ENCODE measurements around the gene OCIAD1.
A peak's percentile ranks its signal among the peaks of the same experiment; 100 is the strongest.

Gene OCIAD1

GRCh38 chr4:48898733-48899431 lies 68.0 kb downstream of the OCIAD1 start:
- no peak for DNase-seq

DNA sequence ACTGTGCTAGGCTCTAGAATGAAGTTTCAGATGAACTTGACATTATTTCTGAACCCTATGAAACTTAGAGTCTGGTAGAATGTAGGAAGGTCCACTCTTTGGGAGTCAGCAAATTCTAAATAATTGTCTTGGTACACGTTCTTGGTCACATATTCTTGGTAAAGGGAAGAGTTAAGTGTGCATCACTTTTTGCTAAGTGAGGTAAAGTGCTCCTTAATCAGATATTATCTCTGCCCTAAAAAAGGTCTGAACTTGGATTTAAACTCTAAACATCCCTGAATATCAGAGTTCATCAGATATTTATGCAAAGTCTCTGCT lies 68.5 kb downstream of the OCIAD1 start:
- DNase-seq, result no peak

- DNase-seq, result no peak
Measured at GRCh38 chr4:48899950-48900349, 69.1 kb downstream of the OCIAD1 start.

- DNase-seq, result no peak
Measured at GRCh38 chr4:48901196-48901595, 70.3 kb downstream of the OCIAD1 start.

GRCh38 chr4:48902266-48902665 lies 71.4 kb downstream of the OCIAD1 start:
- DNase-seq, result peak; percentile 47

GRCh38 chr4:48904101-48904500 lies 73.2 kb downstream of the OCIAD1 start:
- DNase-seq, result no peak

DNA sequence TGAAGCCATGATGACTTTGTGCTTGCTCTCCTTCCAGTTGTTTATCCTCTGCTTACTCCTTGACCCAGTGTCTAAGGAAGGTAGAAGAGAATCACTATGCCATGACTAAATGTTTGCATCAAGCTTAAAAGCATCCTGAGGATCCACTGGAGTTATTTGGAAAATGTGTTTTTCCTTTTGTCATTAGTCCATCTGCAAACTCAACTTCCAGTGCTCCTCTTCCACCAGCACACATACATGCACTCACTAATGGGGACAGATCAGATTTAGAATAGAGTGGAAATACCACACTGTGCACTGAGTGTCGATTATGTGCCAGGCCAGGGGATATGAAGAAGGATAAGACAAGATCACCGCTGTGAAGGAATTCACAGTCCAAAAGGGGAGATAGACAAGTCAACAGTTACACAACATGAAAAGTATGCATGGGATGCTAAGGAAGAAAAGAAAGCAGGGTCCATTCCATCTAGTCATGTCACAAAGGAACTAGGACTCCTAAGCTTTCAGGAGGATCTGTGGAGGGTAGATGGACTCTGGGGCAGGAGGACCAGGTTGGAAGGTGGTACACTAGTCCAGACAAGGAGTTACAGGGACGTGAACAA lies 73.8 kb downstream of the OCIAD1 start:
- peak; percentile 53 for DNase-seq

DNA sequence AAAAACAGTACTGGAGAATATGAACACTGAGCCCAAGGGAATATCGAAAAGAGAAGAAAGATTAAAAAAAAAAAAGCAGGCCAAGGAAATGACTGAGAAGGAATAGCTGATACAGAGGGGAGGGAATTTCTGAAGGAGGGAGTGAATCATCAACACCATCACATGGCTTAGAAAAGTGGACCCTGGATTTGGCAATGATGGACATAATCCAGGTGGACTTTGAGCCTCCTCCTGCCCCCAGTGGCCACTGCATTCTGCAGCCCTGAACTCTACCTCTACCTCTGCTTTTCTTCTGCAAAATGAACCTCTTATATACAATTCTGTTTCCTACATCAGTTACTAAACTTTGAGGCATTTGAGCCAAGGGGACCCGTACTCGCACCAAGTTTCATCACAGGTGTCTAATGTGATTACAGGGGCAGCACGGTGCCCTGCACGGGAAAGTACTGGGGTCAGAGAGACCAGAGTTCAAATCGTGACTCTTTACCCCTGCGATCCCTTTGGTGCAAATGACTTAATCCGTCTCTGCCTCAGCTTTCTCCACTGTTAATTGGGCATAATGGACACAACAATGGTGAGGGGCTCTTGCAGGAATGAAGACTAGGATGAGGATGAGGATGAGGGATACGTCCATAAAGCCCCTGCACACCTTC lies 74.6 kb downstream of the OCIAD1 start:
- DNase-seq, result peak; percentile 49

- peak; percentile 58 for DNase-seq
Measured at GRCh38 chr4:48906206-48907173, 75.6 kb downstream of the OCIAD1 start, which contains the start of gene OCIAD2. Gene OCIAD2, minus strand, starts transcription at chr4:48906774. Its CDS starts 2,225 bp downstream, at chr4:48904549.

DNA sequence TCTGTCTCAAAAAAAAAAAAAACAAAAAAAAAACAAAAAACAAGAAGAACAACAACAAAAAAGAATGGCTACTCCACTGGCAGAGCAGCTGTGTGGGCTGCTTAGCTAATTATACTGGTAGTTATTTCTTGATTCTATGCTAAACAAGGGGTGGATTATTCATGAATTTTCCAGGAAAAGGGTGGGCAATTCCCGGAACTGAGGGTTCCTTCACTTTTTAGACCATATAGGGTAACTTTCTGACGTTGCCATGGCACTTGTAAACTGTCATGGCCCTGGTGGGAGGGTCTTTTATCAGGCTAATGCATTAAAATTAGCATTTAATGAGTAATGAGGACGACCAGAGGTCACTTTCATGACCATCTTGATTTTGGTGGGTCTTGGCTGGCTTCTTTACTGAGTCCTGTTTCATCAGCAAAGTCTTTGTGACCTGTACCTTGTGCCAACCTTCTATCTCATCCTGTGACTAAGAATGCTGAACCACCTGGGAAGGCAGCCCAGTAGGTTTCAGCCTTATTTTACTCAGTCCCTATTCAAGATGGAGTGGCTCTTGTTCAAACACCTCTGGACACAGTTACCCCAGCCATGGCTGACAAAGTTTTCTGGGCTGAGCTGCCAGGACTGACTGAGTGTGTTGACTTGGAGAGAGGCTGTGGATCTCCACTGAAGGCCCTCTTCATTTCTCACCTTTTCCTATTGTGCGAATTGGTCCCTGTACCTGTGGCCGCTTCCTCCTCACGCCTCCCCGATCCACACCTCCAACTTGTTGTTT lies 77.0 kb downstream of the OCIAD1 start:
- no peak for DNase-seq

DNA sequence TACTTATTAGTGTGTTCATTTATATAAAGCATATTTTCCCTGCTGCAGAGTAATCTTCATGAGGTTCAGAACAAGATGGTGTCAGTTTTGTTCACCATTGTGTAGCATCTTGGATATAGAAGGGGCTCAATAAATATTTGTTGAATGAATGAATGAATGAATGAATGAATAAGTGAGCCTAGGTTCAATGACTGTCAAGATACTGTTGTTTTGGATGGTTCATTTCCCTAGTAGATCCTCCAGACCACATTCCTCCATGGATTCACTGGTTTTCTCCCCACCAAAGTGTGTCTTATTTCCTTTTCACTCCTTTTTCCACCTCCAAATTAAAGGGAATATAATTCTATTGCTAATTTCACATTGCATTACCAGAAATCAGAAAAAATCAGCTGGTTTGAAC lies 77.8 kb downstream of the OCIAD1 start:
- no peak for DNase-seq

GRCh38 chr4:48909697-48910096 lies 78.8 kb downstream of the OCIAD1 start:
- peak; percentile 98 for DNase-seq

GRCh38 chr4:48910511-48910910 lies 79.6 kb downstream of the OCIAD1 start:
- no peak for DNase-seq

Measured in EL (cell line).